ENCODE measurements around the gene OR10C1.
"Not testable (repeated sequence)": the region's sequence is repeated elsewhere in the genome, so short reads cannot be mapped to it uniquely, and the experiment has no call there.

The OR10C1 gene

DNA sequence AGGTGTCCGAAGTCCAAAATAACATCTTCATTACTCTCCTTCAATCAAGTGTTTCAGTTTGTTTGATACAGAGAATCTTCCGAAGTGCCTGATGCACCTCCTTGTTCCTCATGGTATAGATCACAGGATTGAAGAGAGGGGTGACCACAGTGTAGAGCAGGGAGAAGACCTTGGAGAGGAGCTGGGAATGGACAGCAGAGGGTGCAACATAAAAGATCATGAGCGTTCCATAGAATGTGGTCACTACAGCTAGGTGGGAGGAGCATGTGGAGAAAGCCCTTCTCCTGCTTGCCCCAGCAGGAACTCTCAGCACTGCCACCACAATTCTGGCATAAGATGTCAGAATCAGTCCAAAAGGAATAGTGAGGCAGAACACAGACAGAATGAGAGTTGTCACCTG, 12.5 kb upstream of the OR10C1 start:
- no peak overlapping the region for H3K4me3 ChIP-seq (ENCODE audit: low read length, poor library complexity, severe bottlenecking)
- H2AFZ ChIP-seq (ENCODE audit: low read length), result no peak overlapping the region
- no peaks in the 10 kb centered on the region for H3K79me2 ChIP-seq (ENCODE audit: insufficient read depth, low read length)
- TF ChIP-seq, protein P1, sequence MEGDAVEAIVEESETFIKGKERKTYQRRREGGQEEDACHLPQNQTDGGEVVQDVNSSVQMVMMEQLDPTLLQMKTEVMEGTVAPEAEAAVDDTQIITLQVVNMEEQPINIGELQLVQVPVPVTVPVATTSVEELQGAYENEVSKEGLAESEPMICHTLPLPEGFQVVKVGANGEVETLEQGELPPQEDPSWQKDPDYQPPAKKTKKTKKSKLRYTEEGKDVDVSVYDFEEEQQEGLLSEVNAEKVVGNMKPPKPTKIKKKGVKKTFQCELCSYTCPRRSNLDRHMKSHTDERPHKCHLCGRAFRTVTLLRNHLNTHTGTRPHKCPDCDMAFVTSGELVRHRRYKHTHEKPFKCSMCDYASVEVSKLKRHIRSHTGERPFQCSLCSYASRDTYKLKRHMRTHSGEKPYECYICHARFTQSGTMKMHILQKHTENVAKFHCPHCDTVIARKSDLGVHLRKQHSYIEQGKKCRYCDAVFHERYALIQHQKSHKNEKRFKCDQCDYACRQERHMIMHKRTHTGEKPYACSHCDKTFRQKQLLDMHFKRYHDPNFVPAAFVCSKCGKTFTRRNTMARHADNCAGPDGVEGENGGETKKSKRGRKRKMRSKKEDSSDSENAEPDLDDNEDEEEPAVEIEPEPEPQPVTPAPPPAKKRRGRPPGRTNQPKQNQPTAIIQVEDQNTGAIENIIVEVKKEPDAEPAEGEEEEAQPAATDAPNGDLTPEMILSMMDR (conservative IDR thresholded peaks at IDR 0.05; ENCODE audit: low read length), result no peak
- no peak for TF ChIP-seq EZH2phosphoT487 (IDR thresholded peaks at IDR 0.05; ENCODE audit: borderline replicate concordance)
- H3K4me2 ChIP-seq (ENCODE audit: low read depth, low read length, poor library complexity, severe bottlenecking), result no peak overlapping the region
- no peaks in the 10 kb centered on the region for H4K20me1 ChIP-seq (ENCODE audit: insufficient read depth, low read length, poor library complexity, severe bottlenecking)
- peaks cover under 1% of the 10 kb centered on the region for H3K4me1 ChIP-seq (ENCODE audit: insufficient read depth, low read length, poor library complexity, severe bottlenecking)
- H3K9me2 ChIP-seq (replicated peaks; ENCODE audit: low read depth, low read length), result no peaks in the 10 kb centered on the region
- H3K9ac ChIP-seq (ENCODE audit: low read depth, low read length, poor library complexity, severe bottlenecking), result no peak overlapping the region
- H3K9me3 ChIP-seq (ENCODE audit: insufficient read depth, low read depth, low read length), result no peaks in the 10 kb centered on the region
- H3K36me3 ChIP-seq (ENCODE audit: insufficient read depth, low read length), result no peaks in the 10 kb centered on the region
- H3K27me3 ChIP-seq (ENCODE audit: insufficient read depth, low read length, poor library complexity, severe bottlenecking), result no peaks in the 10 kb centered on the region
- no peaks in the 10 kb centered on the region for H3F3A ChIP-seq (ENCODE audit: low read depth)

- not testable (repeated sequence) for H3K4me2 ChIP-seq (ENCODE audit: low read depth, low read length, poor library complexity, severe bottlenecking); H3K79me2 ChIP-seq (ENCODE audit: insufficient read depth, low read length); H3K27me3 ChIP-seq (ENCODE audit: insufficient read depth, low read length, poor library complexity, severe bottlenecking); H4K20me1 ChIP-seq (ENCODE audit: insufficient read depth, low read length, poor library complexity, severe bottlenecking); H3K9ac ChIP-seq (ENCODE audit: low read depth, low read length, poor library complexity, severe bottlenecking); H2AFZ ChIP-seq (ENCODE audit: low read length); H3F3A ChIP-seq (ENCODE audit: low read depth); H3K36me3 ChIP-seq (ENCODE audit: insufficient read depth, low read length); H3K4me3 ChIP-seq (ENCODE audit: low read length, poor library complexity, severe bottlenecking); H3K9me2 ChIP-seq (replicated peaks; ENCODE audit: low read depth, low read length); H3K4me1 ChIP-seq (ENCODE audit: insufficient read depth, low read length, poor library complexity, severe bottlenecking); H3K9me3 ChIP-seq (ENCODE audit: insufficient read depth, low read depth, low read length)
These were observed 2.4 kb upstream of the OR10C1 start for GRCh38 chr6:29436730-29437129.

DNA sequence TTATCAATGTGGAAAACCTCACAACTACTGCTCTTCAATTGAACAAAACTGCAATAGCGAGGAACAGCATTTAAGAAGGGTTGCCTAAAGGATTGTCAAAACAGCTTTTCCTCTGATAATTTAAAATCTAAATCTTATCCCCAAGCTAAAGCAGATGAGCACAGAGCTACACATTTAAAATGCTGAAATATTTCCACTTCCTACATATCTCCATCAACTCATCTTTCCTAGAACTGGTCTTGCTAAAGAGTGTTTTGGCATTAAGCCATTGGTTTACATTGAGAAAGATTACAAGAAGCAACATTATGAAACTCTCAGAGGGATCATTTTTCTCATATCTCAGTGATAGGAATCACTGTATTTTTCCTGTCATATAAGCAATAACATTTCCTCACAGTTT, 3.6 kb downstream of the OR10C1 start:
- Histone ChIP-seq H3K4me1 (ENCODE audit: insufficient read depth, low read length, poor library complexity, severe bottlenecking) (no peaks in the 10 kb centered on the region), H4K20me1 (ENCODE audit: insufficient read depth, low read length, poor library complexity, severe bottlenecking) (no peaks in the 10 kb centered on the region), H3F3A (ENCODE audit: low read depth) (no peaks in the 10 kb centered on the region), H3K9me3 (ENCODE audit: insufficient read depth, low read depth, low read length) (peaks cover 7% of the 10 kb centered on the region; the same call in 1 of the 2 replicates), H3K79me2 (ENCODE audit: insufficient read depth, low read length) (no peaks in the 10 kb centered on the region), H3K9ac (ENCODE audit: low read depth, low read length, poor library complexity, severe bottlenecking) (no peak overlapping the region), H3K4me3 (ENCODE audit: low read length, poor library complexity, severe bottlenecking) (no peak overlapping the region), H3K36me3 (ENCODE audit: insufficient read depth, low read length) (no peaks in the 10 kb centered on the region), H3K27me3 (ENCODE audit: insufficient read depth, low read length, poor library complexity, severe bottlenecking) (no peaks in the 10 kb centered on the region), H3K9me2 (replicated peaks; ENCODE audit: low read depth, low read length) (no peaks in the 10 kb centered on the region), H3K4me2 (ENCODE audit: low read depth, low read length, poor library complexity, severe bottlenecking) (no peak overlapping the region), H2AFZ (ENCODE audit: low read length) (no peak overlapping the region)
- TF ChIP-seq, protein P1 (conservative IDR thresholded peaks at IDR 0.05; ENCODE audit: low read length), result no peak
- no peak for TF ChIP-seq EZH2phosphoT487 (IDR thresholded peaks at IDR 0.05; ENCODE audit: borderline replicate concordance)

GRCh38 chr6:29444031-29444430, 4.9 kb downstream of the OR10C1 start:
- not testable (repeated sequence) for H3K9ac ChIP-seq (ENCODE audit: low read depth, low read length, poor library complexity, severe bottlenecking); H3K4me3 ChIP-seq (ENCODE audit: low read length, poor library complexity, severe bottlenecking); H2AFZ ChIP-seq (ENCODE audit: low read length); H3K4me1 ChIP-seq (ENCODE audit: insufficient read depth, low read length, poor library complexity, severe bottlenecking); H3K9me2 ChIP-seq (replicated peaks; ENCODE audit: low read depth, low read length); H3K4me2 ChIP-seq (ENCODE audit: low read depth, low read length, poor library complexity, severe bottlenecking); H3K36me3 ChIP-seq (ENCODE audit: insufficient read depth, low read length); H3K79me2 ChIP-seq (ENCODE audit: insufficient read depth, low read length); H3F3A ChIP-seq (ENCODE audit: low read depth); H3K9me3 ChIP-seq (ENCODE audit: insufficient read depth, low read depth, low read length); H4K20me1 ChIP-seq (ENCODE audit: insufficient read depth, low read length, poor library complexity, severe bottlenecking); H3K27me3 ChIP-seq (ENCODE audit: insufficient read depth, low read length, poor library complexity, severe bottlenecking)
